HS-27A (cell line): ENCODE results near the gene MRPL37.

Experiments used
- DNase-seq: peaks from one replicate; pipeline ENCODE4 v3.0.0-alpha.2; 2012; ENCODE audit warnings: low read depth, missing footprints

The MRPL37 gene

DNA sequence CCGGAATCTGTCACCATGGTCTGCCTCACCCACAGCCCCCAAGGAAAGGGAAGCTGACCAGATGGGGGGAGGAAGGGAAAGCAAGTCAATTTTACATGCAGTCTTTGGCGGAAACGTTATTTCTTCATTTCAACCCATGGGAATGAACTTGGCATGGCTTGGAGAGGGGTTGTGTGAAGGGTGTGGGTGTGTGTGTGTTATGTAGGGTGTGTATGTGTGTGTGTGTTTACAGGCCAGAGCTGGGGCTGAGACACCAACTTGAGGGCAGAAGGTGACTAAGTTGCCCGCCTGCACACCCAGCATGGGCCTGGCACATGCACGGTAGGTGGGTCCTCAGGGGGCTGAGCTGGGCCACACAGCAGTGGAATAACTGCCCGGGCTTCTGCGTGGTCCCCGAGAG, 65.2 kb downstream of the MRPL37 start:
- no peak for DNase-seq

DNA sequence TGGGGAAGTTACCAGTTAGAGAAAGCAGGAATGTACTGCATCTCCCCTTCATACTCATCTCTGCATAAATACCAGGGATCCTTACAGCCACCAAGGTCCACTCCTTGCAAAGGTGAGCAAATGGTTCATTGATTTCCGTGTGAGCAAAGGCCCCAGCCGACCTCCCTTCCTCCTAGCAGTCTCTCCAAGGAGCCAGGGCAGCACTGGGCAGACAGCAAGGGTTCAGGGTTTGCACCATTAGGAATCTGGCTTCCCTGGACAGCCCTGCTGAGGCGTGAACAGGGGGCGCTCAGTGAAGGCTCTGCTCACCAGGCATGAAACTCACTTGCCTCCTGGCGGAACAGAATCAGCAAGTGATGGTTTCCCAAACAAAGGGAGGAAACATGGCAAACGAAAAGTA, 65.7 kb downstream of the MRPL37 start:
- DNase-seq: no peak

GRCh38 chr1:54266195-54266594, 66.2 kb downstream of the MRPL37 start:
- DNase-seq: no peak

DNA sequence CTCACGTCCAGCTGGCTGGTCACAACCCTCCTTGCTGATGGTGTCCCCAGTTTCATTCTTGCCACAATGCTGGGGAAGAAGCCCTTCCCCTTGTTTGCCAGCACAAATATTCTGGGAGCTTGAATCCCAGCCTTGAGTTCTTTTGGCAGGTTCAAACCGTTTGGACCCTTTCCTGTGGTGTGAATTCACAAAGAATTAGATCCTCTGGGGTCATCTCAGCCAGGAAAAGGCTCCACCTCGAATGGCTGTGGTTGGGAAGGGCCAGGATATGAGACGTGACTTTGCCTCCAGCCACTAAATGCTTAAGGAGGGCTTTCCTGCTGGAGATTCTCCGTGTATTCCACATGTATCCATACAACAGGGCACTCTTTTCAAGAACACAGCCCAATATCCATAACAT, 66.9 kb downstream of the MRPL37 start:
- no peak for DNase-seq
